HCT116 (cell line): ENCODE data around the gene OGFOD2. TPM values are rescaled to one million over a fixed set of nuclear protein-coding genes. Genes with fewer than 3 reads are reported as not detected.

Experiments
- ATAC-seq: fragments of 200-7000 bp; cut with Tn5 transposase; 2 replicates; pipeline ENCODE4 v1.9.1; 2020; ENCODE audit warnings: mild to moderate bottlenecking, moderate library complexity
- BruUV-seq: library from RNA; stranded (reverse); fragments of 400-500 nt; replicated peaks from 2 replicates; lab custom pipeline; 2021; lab: Mats Ljungman, UMichigan
- CTCF ChIA-PET: fragments of 300-600 bp; sonication (Branson Sonifier 250); formaldehyde crosslinking; loops from one replicate; lab custom pipeline; 2021; ENCODE audit warnings: antibody characterized with exemption; lab: Charles Lee
- POLR2A ChIA-PET: fragments of 300-600, 350-600 bp; sonication (Branson Sonifier 250); formaldehyde crosslinking; loops from one replicate; lab custom pipeline; 2021; ENCODE audit warnings: antibody characterized with exemption; lab: Charles Lee
- RAD21 ChIA-PET, 2 experiments: fragments of 300-600 bp; sonication (Branson Sonifier 250); formaldehyde crosslinking; loops; one replicate each; lab custom pipeline; 2023; ENCODE audit warnings: low total read pairs in 2 of 2; ENCODE audit not compliant: uncharacterized antibody in 2 of 2, unreplicated experiment in 2 of 2, low non-redundant PET in 1 of 2; lab: Charles Lee
- DNase-seq: peaks from one replicate; pipeline ENCODE4 v3.0.0-alpha.2; 2010; ENCODE audit warnings: low read depth, low spot score
- H2AFZ ChIP-seq: fragments of 200-600 bp; shearing (Covaris generic), sonication (generic); 2 replicates; pipeline ENCODE4 v1.6.1; 2017; ENCODE audit warnings: low read depth, mixed run types, mixed read lengths, antibody characterized with exemption, low read length; ENCODE audit not compliant: poor library complexity, severe bottlenecking
- H3K27ac ChIP-seq: 2 replicates; pipeline ENCODE4 v1.5.1; 2012; ENCODE audit warnings: low read depth, low read length
- H3K27me3 ChIP-seq: fragments of 200-600 bp; sonication (generic); 2 replicates; pipeline ENCODE4 v1.6.1; 2016; ENCODE audit warnings: mixed run types, low read length, mixed read lengths; ENCODE audit not compliant: insufficient read depth
- H3K36me3 ChIP-seq, 2 experiments: fragments of 200-500 bp in 1 of 2; fragments of 200-600 bp in 1 of 2; sonication (Bioruptor generic) in 1 of 2; sonication (generic) in 1 of 2; 2 replicates each; pipeline versions ENCODE4 v1.5.1 to v1.6.1; 2014 to 2016; ENCODE audit warnings: low read length in 2 of 2, inconsistent platforms in 1 of 2, mixed read lengths in 1 of 2, mixed run types in 1 of 2; ENCODE audit not compliant: insufficient read depth in 2 of 2, control insufficient read depth in 1 of 2
- H3K4me1 ChIP-seq, 2 experiments: fragments of 200-600 bp in 1 of 2; sonication (generic) in 1 of 2; 2 replicates each; pipeline versions ENCODE4 v1.5.1 to v1.6.1; 2012 to 2017; ENCODE audit warnings: low read length in 2 of 2, inconsistent platforms in 1 of 2, mild to moderate bottlenecking in 1 of 2, mixed read lengths in 1 of 2, mixed run types in 1 of 2, moderate library complexity in 1 of 2; ENCODE audit not compliant: insufficient read depth in 2 of 2, control insufficient read depth in 1 of 2
- H3K4me2 ChIP-seq: fragments of 200-600 bp; sonication (generic); 2 replicates; pipeline ENCODE4 v1.6.1; 2017; ENCODE audit warnings: mixed run types, low read length, mixed read lengths
- H3K4me3 ChIP-seq, 2 experiments: fragments of 200-600 bp in 1 of 2; sonication (generic) in 1 of 2; replicated peaks in 1 of 2; 2 replicates each; pipeline ENCODE4 v1.5.1; 2011 to 2016; ENCODE audit warnings: low read length in 2 of 2, control low read depth in 1 of 2, low read depth in 1 of 2, mild to moderate bottlenecking in 1 of 2, mixed read lengths in 1 of 2, mixed run types in 1 of 2
- H3K79me2 ChIP-seq: fragments of 200-600 bp; sonication (generic); 2 replicates; pipeline ENCODE4 v1.6.1; 2017; ENCODE audit warnings: mild to moderate bottlenecking, mixed run types, low read length, moderate library complexity, mixed read lengths; ENCODE audit not compliant: insufficient read depth
- H3K9ac ChIP-seq: fragments of 200-600 bp; sonication (generic); 2 replicates; pipeline ENCODE4 v1.6.1; 2016; ENCODE audit warnings: low read length, mixed read lengths
- H3K9me2 ChIP-seq: fragments of 200-600 bp; sonication (generic), shearing (Covaris generic); 2 replicates; pipeline ENCODE4 v1.6.1; 2017; ENCODE audit warnings: mixed run types, mild to moderate bottlenecking, moderate library complexity; ENCODE audit not compliant: insufficient read depth
- H3K9me3 ChIP-seq, 2 experiments: fragments of 200-500 bp in 1 of 2; fragments of 200-600 bp in 1 of 2; sonication (Bioruptor generic) in 1 of 2; sonication (generic) in 1 of 2; 2 replicates each; pipeline ENCODE4 v1.6.1; 2014 to 2017; ENCODE audit warnings: low read length in 2 of 2, mixed read lengths in 2 of 2, inconsistent platforms in 1 of 2, low read depth in 1 of 2, mild to moderate bottlenecking in 1 of 2, mixed run types in 1 of 2, moderate library complexity in 1 of 2; ENCODE audit not compliant: control insufficient read depth in 1 of 2, insufficient read depth in 1 of 2
- H4K20me1 ChIP-seq: fragments of 200-600 bp; sonication (generic), shearing (Covaris generic); 2 replicates; pipeline ENCODE4 v1.6.1; 2017; ENCODE audit warnings: mixed run types, mild to moderate bottlenecking, moderate library complexity; ENCODE audit not compliant: insufficient read depth
- ATF3 ChIP-seq: IDR thresholded peaks from 2 replicates; pipeline ENCODE4 v1.6.1; 2012
- CEBPB ChIP-seq: IDR thresholded peaks from 2 replicates; pipeline ENCODE4 v1.6.1; 2012; ENCODE audit warnings: low read depth
- CTCF ChIP-seq, 3 experiments: fragments of 200-600 bp in 1 of 3; sonication (generic) in 1 of 3; IDR thresholded peaks in 2 of 3; conservative IDR thresholded peaks in 1 of 3; 2 replicates each; pipeline ENCODE4 v1.5.1; 2012 to 2017; ENCODE audit warnings: low read depth in 2 of 3, low read length in 2 of 3, antibody characterized with exemption in 1 of 3, borderline replicate concordance in 1 of 3, control low read depth in 1 of 3, mild to moderate bottlenecking in 1 of 3, mixed read lengths in 1 of 3, mixed run types in 1 of 3, moderate library complexity in 1 of 3; ENCODE audit not compliant: insufficient read depth in 1 of 3
- EZH2 ChIP-seq: fragments of 200-600 bp; sonication (generic); IDR thresholded peaks from 2 replicates; pipeline ENCODE4 v1.6.1; 2017; ENCODE audit warnings: antibody characterized with exemption, mixed run types
- EZH2phosphoT487 ChIP-seq: fragments of 200-600 bp; IDR thresholded peaks from 2 replicates; pipeline ENCODE4 v1.6.1; 2018; ENCODE audit warnings: antibody characterized with exemption, borderline replicate concordance
- FOSL1 ChIP-seq: IDR thresholded peaks from 2 replicates; pipeline ENCODE4 v1.6.1; 2012; ENCODE audit warnings: low read depth
- POLR2AphosphoS5 ChIP-seq: IDR thresholded peaks from 2 replicates; pipeline ENCODE4 v1.6.1; 2011; ENCODE audit warnings: mild to moderate bottlenecking, low read depth, low read length, moderate library complexity
- REST ChIP-seq: IDR thresholded peaks from 2 replicates; pipeline ENCODE4 v1.6.1; 2012; ENCODE audit warnings: low read depth
- SRF ChIP-seq: IDR thresholded peaks from 2 replicates; pipeline ENCODE4 v1.6.1; 2012; ENCODE audit warnings: low read depth
- TCF7L2 ChIP-seq: IDR thresholded peaks from 2 replicates; pipeline ENCODE4 v1.7.0; 2011; ENCODE audit warnings: borderline replicate concordance, inconsistent platforms; ENCODE audit not compliant: insufficient read depth, insufficient read length; ENCODE audit errors: extremely low read depth
- ZBTB33 ChIP-seq: IDR thresholded peaks from 2 replicates; pipeline ENCODE4 v1.6.1; 2011; ENCODE audit warnings: mild to moderate bottlenecking, low read length, moderate library complexity; ENCODE audit not compliant: insufficient replicate concordance; ENCODE audit errors: extremely low read depth
- intact Hi-C: fragments of 100-400 bp; cut with micrococcal nuclease; formaldehyde crosslinking; loops from 2 replicates; pipeline ENCODE4 v1.10.0; 2022
- total RNA-seq: library from RNA; stranded (reverse); gene quantifications from one replicate; pipeline ENCODE4 v1.2.1, GENCODE V29; 2021; ENCODE audit not compliant: unreplicated experiment

Gene OGFOD2
- total RNA-seq, 1 experiment from 2014 or later: 29.5 TPM

GRCh38 chr12:122994140-122994675 lies 19.2 kb downstream of the OGFOD2 start:
- ChIA-PET RAD21 (no interaction called here), POLR2A (interaction anchor here (0.9 kb wide), 1 partner anchor 238 kb away, joined by 4 read pairs; the partner anchor contains the start of gene MPHOSPH9), CTCF (no interaction called here)
- no peak overlapping the region for H3K9ac ChIP-seq
- TF ChIP-seq CTCF (IDR thresholded peaks at IDR 0.05 in 2 of 3, conservative IDR thresholded peaks at IDR 0.05 in 1 of 3; ENCODE audit: borderline replicate concordance in 1 of 3, insufficient read depth in 1 of 3, low read depth in 2 of 3, low read length in 2 of 3) (no peak), REST (no peak), EZH2phosphoT487 (no peak), SRF (no peak), EZH2 (no peak), TCF7L2 (no peak), ATF3 (no peak), ZBTB33 (no peak), CEBPB (no peak), POLR2AphosphoS5 (no peak), FOSL1 (no peak)
- H3K9me3 ChIP-seq: no peaks in the 10 kb centered on the region
- H3K4me1 ChIP-seq: no peaks in the 10 kb centered on the region
- H3K4me2 ChIP-seq: no peak overlapping the region
- intact Hi-C loops: no loop called here
- BruUV-seq: no TSS peak
- H3K9me2 ChIP-seq: no peaks in the 10 kb centered on the region
- no peak overlapping the region for H3K4me3 ChIP-seq
- H3K27ac ChIP-seq: no peak overlapping the region
- H2AFZ ChIP-seq: no peak overlapping the region
- DNase-seq: no peak
- no peaks in the 10 kb centered on the region for H3K79me2 ChIP-seq
- H3K27me3 ChIP-seq: no peaks in the 10 kb centered on the region
- H4K20me1 ChIP-seq: no peaks in the 10 kb centered on the region
- no peak for ATAC-seq
- no peaks in the 10 kb centered on the region for H3K36me3 ChIP-seq
